ENCODE measurements around the gene HTD2.
"Not testable (repeated sequence)": the region's sequence is repeated elsewhere in the genome, so short reads cannot be mapped to it uniquely, and the experiment has no call there.

Gene HTD2

DNA sequence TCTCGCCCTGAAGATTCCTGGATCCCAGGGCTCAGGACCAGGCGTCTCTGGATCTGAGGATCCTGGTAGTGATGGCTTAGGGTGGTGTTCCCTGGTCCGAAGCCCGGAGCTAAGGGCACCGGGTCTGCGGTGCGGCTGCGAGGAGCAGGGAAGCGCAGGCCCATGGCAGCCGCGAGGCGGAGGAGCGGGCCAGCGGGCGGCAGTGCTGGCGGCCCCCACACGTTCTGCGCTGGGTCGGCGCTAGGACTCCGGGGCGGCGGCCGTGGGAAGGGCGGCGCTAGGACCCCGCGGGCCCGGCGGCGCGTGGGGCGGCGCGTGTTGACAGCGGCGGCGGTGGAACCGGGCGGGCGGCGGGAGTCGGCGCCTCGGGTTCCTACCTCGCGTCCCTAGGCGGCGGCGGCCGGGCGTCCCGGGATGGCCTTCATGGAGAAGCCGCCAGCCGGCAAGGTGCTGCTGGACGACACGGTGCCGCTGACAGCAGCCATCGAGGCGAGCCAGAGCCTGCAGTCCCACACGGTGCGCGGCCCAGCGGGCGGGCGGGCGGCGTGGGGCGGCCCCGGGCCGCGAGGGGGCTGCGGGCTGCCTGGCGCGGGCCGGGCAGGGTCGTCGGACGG lies 26.4 kb downstream of the HTD2 start, which contains the start of gene PXK:
Gene PXK, plus strand, starts transcription at position 318 of the 614 bp plus-strand sequence. Its CDS starts 97 bp downstream, at position 415.
- DNase-seq (ENCODE audit: low read depth) = peak; percentile 51

DNA sequence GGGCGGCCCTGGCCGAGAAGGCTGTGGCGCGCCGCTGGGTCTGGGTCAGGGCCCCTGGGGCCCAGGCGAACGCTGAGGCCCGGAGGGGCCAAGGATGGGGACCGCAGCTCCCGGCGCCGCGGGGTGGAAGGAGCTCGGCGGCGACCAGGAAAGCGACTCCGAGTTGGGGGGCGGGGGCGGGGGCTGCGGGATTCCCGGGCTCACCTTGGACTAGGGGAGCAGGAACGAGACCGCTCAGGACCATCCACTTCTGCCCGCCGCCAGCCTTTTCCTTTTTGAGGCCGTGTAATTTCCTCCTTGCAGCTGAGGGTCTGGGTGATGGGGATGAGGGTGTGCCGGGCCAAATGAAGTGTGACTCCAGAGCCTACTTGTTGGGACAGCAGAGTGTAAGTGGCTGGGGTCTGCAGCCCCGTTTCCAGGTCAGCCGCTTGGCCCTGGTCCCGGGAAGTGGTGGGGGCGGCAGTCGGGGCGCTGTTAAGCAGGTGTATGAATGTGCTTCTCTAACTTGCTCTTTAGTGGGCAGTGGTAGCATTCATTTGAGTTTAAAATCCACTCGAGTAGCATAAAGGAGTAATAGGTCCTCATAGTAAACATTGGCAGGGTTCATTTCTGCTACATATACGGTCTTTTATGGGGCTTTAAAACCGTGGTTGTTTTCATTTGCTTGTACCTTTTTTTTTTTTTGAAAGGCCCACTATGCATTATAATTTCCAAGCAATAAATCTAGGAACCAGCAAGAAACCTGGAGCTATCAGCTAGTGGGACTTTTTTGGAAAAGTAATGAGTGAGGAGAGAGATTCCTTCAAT lies 27.1 kb downstream of the HTD2 start:
- no peak for DNase-seq (ENCODE audit: low read depth)

DNA sequence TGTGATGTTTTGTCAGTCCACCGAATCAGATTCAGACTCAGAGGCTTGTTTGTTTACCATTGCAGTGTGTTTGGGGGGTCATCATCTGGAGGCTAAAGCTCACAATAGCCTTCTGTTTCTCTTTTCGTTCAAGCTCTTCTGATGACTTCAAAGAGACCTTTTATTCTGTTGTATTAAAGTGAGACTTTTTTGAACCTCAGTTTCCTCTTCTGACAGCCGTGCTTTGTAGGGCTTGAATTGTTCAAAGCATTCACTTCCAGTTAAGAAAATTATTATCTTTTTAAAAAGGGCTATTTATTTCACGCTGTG lies 27.6 kb downstream of the HTD2 start:
- no peak for DNase-seq (ENCODE audit: low read depth)

DNA sequence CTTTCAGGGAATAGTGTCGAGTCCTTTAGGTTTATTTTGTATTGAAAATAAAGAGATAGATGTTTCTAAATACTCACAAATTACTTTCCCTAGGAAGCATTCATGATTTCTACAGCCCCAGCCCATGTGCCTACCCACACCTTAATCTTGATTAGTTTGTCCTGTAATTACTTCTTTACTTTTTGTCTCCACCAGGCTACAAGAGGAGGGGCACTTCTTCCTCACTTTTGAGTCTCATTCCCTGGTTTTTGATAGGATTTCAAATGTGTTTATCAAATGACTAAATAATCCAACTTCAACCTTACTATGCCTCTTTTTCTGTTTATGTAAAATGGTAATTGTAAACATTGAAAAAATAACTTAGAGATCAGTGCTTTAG lies 28.2 kb downstream of the HTD2 start:
- no peak for DNase-seq (ENCODE audit: low read depth)

DNA sequence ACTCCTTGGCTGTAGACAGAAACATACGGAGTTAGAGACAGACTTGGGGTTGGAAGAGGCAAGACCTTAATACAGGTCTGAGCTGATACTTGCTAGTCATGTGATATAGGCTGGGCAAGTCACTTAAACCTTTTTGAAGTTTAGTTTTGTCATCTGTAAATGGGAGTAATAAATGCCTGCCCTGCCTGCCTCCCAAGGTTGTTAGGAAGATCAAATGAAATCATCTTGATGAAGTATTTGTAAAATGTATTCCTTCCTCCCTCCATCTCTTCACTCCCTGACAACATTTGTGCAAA lies 29.3 kb downstream of the HTD2 start:
- no peak for DNase-seq (ENCODE audit: low read depth)

DNA sequence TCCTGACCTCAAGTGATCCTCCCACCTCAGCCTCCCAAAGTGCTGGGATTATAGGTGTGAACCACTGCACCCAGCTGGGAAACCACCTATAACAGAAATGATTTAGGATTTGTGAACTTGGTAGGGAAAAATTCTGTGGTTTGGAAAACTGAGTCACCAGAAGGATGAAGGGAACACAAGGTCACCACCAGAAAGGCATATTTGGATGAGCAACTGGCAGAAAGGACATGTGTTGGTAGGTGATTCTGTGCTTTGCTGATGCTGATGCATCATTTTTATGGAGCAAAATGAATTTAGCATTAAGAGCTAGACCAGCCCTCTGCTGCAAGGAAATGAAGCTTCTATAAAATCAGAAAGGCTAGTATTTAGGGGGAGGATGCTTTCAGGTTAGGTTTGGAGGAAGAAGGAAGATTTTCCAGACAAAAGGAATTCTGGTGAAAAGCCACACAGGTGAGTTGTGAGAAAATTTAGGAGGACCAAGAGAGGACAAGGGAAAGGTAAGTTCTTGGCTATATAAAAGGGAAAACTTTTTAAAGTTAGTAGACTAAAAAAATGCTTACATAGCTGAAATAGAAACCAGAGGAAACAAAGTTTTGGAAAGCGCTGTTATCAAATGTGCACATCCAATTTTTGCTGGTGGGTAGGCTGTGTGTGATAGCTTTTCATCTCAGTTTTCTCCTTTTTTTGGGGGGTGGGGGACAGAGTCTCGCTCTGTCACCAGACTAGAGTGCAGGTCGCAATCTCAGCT lies 30.0 kb downstream of the HTD2 start:
- DNase-seq (ENCODE audit: low read depth) = no peak

DNA sequence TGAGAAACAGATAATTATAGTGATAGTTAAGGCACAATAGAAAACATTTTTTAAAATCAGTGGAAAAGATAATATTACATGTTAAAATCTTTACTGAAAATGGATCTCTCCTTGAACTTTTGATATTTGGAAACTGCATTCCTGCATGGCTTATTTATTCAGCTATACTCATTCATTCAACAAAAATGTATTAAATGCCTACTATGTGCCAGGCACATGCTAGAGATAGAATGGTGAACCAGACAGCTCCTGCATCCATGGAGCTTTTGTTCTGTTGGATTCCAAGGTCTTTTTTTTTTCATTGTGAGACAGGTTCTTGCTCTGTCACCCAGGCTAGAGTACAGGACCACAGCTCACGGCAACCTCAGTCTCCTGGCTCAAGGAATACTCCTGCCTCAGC lies 30.9 kb downstream of the HTD2 start:
- no peak for DNase-seq (ENCODE audit: low read depth)

DNA sequence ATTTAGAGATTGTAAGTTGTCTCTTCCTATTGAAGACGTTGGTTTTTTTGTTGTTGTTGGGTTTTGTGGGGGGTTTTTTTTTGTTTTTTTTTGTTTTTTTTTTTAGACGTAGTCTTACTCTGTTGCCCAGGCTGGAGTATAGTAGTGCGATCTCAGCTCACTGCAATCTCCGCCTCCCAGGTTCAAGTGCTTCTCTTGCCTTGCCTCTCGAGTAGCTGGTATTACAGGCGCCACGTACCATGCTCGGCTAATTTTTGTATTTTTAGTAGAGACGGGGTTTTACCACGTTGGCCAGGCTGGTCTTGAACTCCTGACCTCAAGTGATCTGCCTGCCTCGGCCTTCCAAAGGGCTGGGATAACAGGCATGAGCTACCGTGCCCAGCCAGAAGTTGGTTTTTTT lies 32.8 kb downstream of the HTD2 start:
- DNase-seq (ENCODE audit: low read depth) = not testable (repeated sequence)

DNA sequence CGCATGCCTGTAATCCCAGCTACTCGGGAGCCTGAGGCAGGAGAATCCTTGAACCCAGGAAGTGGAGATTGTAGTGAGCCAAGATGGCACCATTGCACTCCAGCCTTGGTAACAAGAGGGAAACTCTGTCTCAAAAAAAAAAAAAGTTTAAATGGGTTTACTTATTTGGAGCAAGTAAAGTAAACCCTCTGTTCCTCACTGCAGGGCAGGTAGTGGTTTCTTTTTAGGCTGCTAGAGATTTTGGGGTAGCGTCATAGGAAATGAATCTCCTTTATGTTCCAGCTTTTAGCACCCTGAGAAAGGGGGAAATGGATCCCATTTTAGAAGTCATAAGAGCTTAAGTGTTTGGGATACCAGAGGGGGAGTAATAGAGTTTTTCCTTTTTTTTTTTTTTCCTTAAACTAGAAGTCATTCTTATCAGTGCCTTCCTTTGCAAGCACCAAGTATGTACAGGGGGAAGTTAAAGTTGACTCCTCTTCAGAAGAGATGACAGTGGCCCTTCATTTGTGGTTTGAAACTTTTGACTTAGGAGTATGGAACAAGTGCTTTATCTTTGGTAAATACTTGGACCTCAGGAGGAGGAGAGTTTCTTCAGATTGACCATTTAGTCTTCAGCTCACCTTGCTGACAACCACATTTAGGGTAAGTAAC lies 34.4 kb downstream of the HTD2 start:
- DNase-seq (ENCODE audit: low read depth) = no peak

DNA sequence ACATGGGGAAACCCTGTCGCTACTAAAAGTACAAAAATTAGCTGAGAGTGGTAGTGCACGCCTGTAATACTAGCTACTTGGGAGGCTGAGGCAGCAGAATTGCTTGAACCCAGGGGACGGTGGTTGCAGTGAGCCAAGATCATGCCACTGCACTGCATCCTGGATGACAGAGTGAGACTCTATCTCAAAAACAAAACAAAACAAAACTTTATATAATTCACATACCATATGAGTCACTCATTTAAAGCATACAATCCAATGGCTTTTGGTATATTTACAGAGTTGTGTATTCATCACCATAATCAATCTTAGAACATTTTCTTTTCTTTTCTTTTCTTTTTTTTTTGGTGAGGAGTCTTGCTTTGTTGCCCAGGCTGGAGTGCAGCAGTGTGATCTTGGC lies 35.1 kb downstream of the HTD2 start:
- no peak for DNase-seq (ENCODE audit: low read depth)

DNA sequence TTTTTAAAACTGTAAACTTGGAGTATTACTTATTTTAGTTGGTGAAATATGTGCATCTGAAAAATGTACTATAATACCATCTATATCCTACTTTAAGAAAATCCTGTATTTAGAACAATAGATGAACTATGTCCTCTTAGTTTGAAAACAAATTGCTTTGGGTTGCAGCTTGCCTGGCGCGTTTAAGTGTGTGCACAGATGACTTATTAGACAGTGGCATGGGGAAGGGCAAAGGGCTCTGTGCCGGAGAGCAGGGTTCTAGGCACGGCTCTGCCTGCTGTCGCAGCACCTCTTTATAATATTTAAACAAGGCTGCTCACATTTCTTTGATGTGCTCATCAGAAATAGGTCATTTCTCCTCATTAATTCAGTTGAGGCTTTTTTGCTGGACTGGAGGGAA lies 36.4 kb downstream of the HTD2 start:
- no peak for DNase-seq (ENCODE audit: low read depth)

DNA sequence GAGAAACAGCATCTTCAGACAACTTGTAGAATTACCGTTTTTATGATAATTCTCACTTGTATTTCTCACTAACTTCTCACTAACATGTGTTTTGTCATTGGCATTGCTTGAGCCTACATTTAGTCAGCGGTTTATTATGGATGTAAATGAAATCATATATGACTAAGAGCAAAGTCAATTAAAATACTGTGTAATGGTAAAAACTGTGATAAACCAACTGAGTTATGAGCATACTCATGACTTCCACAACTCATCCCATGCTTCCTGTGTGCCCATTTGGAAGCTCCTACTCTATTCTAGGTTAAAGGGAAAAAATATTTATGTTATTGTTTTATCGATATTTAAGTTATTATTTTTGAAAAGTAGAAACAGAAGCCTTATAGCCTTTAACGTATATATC lies 39.1 kb downstream of the HTD2 start:
- no peak for DNase-seq (ENCODE audit: low read depth)

DNA sequence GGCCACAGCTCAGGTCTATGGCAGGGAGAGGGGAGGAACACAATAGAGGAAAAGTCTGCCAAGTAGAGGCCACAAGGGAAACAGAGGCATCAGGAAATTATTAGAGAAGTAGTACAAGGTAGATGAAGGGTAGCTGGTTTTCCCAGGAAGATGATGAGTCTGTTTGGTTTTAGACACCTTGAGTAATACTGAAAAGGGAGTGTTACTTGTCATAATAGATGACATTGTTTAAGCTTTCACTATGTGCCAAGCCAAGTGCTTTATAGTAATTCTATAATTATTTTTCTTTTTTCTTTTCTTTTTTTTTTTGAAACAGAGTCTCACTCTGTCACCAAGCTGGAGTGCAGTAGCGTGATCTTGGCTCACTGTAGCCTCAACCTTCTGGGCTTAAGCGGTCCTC lies 40.0 kb downstream of the HTD2 start:
- DNase-seq (ENCODE audit: low read depth) = no peak

DNA sequence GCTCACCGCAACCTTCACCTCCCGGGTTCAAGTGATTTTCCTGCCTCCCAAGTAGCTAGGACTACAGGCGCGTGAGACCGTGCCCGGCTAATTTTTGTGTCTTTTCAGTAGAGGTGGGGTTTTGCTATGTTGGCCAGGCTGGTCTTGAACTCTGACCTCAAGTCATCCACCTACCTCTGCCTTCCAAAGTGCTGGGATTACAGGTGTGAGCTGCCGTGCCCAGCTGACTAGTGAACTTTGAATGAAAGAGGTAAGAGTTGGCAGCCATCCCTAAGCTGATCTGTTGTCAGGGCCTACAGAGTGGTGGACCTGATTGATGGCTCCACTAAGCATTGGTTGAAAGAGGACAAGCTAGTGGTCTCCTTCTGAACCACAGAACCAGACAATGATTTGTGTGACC lies 41.7 kb downstream of the HTD2 start:
- no peak for DNase-seq (ENCODE audit: low read depth)

DNA sequence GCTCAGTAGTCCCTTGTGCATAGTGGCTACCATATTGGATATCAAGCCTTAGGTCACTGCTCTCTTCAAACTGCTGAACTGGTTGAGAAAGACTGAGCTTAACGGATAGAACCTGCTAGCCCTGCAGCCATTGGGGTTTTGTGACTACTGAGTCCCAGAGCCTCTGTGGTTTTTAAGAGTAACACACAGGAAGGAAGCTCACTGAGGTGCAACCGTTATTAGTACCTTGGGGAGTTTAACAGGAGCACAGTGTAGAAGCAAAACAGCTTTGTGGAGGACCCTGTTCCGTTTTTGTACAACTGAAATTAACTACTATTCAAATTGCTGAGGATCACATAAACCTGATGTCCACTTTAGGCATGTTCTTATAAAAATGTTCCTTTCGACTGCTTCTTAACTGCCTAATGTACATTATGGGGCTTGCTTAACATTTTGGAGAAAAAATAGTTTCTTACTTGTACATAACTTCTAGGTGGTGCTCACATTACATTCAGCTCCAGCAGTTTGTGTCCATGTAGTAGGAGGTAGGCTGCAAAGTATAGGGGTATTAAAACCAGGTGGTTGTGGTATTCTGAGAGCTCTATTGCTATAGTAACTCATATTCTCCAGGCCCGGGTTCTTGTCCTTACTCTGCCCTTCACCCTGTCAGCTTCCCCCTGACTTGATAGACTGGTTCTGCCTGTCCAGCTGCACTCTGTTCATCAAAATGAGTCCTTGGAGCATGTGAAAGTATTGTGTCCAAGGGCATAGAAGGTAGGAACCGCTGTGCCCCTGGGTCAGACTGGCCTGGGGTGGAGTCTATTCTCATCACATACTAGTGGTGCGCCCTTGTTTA lies 43.7 kb downstream of the HTD2 start:
- DNase-seq (ENCODE audit: low read depth) = no peak

DNA sequence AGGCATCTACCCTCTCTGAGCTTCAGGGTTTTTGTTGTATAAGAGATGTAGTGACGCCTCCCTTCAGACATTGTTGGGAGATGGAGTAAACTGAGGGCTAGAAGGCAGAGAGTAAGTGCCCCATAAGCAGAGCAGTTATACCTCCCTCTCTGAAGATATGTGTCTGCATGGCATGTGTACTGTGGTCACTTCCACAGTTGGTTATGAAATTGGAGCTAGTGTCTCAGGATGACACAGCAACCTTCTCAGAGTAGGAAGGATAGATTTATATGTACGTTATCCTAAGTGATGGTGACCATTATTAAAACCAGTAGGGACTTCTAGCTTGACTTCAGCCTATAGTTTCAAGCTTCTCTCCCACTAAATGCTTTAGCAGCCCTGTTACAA lies 44.3 kb downstream of the HTD2 start:
- no peak for DNase-seq (ENCODE audit: low read depth)

DNA sequence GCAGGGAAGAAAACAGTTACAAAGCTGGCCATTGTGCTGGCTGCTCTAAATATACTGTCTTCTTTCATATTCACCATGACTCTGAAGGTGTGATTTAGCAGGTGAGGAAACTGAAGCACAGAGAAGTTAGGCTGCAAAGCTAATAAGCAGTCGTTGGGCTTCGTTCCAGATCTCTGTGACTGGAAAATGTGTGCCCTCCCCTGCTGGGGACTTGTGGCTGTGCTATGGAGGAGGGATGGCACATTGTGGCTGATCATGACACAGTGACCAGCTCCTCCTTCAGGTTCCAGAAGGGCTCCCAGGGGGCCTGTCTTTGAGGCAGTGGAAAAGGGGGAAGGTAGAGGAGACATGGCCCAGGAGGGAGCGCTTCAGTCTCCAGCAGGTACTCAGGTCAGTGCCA lies 45.6 kb downstream of the HTD2 start:
- no peak for DNase-seq (ENCODE audit: low read depth)

DNA sequence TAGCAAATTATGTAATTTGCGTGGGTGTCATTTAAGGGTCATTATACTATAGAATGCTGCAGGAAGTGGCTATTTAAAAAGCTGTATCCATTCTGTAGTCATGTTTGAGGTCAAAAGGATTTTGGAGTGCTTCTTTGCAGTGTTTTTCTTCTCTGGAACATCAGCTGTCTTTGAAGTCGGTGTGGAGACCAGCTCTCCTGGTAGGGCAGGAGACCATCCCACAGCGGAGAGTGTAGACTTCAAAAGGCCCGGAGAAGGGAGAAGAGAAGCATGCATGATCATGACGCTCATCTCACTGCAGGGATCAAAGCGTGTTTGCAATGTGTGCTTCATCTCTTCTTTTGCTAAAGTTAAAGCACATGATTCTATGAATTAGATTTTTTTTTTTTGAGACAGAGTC lies 46.3 kb downstream of the HTD2 start:
- DNase-seq (ENCODE audit: low read depth) = no peak

DNA sequence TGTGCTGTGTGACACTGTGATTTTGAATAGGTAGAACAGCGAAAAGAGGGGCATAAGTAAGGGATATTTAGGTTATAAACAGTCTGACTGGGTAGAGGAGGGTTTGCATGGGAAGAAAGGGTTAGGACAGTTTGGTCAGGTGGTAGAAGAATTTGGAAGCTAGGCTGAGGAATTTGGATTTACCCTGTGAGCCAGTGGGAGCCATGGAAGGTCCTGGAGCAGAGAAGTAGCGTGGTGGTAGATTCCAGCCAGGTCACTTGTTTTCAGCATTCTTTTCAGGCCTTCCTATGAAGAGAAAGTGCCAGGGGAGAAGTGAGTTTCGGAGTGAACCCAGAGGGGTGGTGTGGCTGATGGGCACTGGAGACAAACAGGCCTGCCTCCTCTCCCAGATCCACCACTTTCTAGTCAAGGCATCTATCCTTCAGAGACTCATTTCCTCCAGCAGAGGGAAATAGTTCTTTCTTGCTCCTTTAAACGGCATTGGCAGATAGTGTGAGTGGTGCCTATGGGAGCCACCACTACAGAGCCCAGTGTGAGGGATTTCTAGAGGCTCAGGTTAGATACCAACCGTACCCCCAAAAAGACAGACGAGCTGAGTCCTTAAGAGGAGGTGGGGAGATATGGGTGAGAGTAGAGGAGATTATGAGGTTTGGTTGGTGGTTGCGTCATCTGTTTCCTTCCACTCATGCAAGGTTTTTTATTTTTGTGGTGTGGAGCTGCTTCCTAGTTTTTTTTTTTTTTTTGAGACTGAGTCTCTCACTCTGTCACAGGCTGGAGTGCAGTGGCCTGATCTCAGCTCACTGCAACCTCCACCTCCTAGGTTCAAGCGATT lies 47.6 kb downstream of the HTD2 start:
- DNase-seq (ENCODE audit: low read depth) = no peak

DNA sequence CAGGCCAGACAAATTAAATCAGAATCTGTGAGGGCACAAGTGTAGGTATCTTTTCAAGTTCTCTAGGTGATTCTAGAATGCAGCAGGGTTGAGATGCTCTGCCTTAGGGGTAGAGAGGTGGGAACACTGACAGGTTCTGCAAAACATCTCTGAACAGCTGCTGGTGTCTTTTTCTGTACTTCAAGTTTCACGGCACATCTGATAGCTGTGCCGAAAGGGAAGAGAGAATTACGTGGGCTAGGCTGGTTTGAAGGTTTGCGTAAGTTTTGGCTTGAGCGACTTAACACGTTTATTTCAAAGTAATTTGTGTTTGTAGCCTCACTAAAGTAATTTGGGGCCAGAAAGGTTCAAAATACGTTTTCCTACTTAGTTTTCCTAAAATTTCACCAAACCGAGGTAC lies 48.9 kb downstream of the HTD2 start:
- no peak for DNase-seq (ENCODE audit: low read depth)

DNA sequence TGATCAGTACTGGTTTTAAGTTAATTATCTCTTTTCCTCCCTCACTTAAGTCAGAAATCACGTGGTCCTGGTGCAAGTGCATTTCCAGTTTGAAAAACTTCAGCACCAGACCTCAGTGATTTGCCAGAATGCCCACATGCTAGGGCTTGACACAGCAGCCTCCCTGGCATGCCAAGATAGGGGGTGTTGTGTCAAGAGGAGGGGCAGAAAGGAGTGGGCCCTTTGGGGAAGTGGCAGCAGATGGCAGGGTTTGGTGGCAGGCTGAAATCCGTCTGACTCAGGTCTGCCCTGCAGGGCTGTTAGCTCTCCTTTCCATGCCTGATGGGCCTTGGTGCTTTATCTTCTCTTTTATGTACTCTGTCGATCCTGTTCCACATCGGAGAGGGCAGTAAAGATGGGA lies 49.7 kb downstream of the HTD2 start:
- no peak for DNase-seq (ENCODE audit: low read depth)
